Memory B cell (primary cell): ENCODE results near the gene EFCAB7.
"Not testable (repeated sequence)": the region's sequence is repeated elsewhere in the genome, so short reads cannot be mapped to it uniquely, and the experiment has no call there.

Experiments used
- ATAC-seq: fragments of 150-1000 bp; cut with Tn5 transposase; 2 replicates; pipeline ENCODE4 v1.10.0; 2021; ENCODE audit warnings: low read depth, mild to moderate bottlenecking, moderate library complexity
- DNase-seq, 2 donors: peaks; one replicate each; pipeline ENCODE4 v3.0.0; 2022; ENCODE audit warnings: low spot score in 2 of 2
- H3K27ac Mint-ChIP-seq: one replicate; pipeline ENCODE4 v1.8.0; 2022; ENCODE audit warnings: mild to moderate bottlenecking, moderate library complexity, mixed read lengths
- H3K27me3 Mint-ChIP-seq: one replicate; pipeline ENCODE4 v1.8.0; 2022; ENCODE audit warnings: mixed read lengths
- H3K36me3 Mint-ChIP-seq: one replicate; pipeline ENCODE4 v1.8.0; 2022; ENCODE audit warnings: mild to moderate bottlenecking, mixed read lengths
- H3K4me1 Mint-ChIP-seq: one replicate; pipeline ENCODE4 v1.8.0; 2022; ENCODE audit warnings: mixed read lengths
- H3K4me3 Mint-ChIP-seq: one replicate; pipeline ENCODE4 v1.8.0; 2022; ENCODE audit warnings: mild to moderate bottlenecking, moderate library complexity, mixed read lengths
- H3K9me3 Mint-ChIP-seq: one replicate; pipeline ENCODE4 v1.8.0; 2022; ENCODE audit warnings: mixed read lengths

The EFCAB7 gene

DNA sequence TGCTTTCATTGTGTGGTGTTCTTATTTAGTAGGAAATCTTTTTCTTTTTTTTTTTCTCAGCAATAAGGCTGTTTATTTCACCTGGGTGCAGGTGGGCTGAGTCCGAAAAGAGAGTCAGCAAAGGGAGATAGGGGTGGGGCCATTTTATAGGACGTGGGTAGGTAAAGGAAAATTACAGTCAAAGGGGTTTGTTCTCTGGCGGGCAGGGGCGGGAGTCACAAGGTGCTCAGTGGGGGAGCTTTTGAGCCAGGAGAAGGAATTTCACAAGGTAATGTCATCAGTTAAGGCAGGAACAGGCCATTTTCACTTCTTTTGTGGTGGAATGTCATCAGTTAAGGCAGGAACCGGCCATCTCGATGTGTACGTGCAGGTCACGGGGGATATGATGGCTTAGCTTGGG, 49.4 kb downstream of the EFCAB7 start:
- not testable (repeated sequence) for H3K4me3 Mint-ChIP-seq, DNase-seq, ATAC-seq, H3K36me3 Mint-ChIP-seq, H3K27ac Mint-ChIP-seq, H3K27me3 Mint-ChIP-seq, H3K9me3 Mint-ChIP-seq, H3K4me1 Mint-ChIP-seq

DNA sequence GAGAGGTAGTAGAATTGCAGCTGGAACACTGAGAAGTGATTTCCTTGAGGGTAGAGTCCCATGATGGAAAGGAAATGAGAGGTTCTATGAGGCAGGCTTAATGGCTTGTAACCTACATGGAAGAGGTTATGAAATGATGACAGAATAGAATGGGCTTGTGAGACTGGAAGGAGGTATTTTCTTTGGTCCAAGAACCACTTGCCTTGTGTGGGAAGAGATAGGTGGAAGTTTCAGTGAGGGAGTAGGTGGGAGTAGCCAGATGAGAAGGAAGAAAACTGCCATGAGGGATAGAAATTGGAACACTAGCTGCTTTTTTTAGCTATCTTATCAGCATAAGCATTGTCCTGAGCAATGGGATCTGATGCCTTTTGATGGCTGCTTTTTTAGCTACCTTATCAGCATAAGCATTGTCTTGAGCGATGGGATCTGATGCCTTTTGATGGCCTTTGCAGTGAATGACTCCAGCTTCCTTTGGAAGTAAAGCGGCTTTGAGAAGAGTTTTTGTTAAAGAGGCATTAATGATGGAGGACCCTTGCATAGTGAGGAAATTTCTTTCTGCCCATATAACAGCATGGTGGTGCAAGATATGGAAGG, 51.0 kb downstream of the EFCAB7 start:
- H3K27me3 Mint-ChIP-seq, H3K36me3 Mint-ChIP-seq, H3K9me3 Mint-ChIP-seq, H3K27ac Mint-ChIP-seq, H3K4me3 Mint-ChIP-seq, H3K4me1 Mint-ChIP-seq, ATAC-seq, DNase-seq: not testable (repeated sequence)

DNA sequence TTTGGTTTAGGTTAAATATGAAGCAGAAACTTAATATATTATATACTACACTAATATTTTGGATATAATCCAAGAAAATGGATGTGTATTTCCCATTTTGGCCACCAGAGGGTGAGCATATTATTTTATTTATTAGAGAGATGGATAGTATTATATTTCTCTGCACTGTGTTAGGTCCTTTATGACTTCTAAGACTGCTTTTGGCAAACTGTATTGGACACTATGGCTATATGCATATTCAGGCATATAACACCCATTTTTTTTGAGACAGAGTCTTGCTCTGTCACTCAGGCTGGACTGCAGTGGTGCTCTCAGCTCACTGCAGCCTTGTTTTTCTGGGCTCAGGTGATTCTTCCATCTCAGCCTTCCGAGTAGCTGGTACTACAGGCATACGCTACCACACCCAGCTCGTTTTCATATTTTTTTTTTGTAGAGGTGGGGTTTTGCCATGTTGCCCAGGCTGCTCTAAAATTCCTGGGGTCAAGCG, 52.1 kb downstream of the EFCAB7 start:
- no peaks in the 10 kb centered on the region for H3K4me1 Mint-ChIP-seq
- no peak overlapping the region for H3K27ac Mint-ChIP-seq
- no peaks in the 10 kb centered on the region for H3K27me3 Mint-ChIP-seq
- H3K4me3 Mint-ChIP-seq = no peak overlapping the region
- H3K36me3 Mint-ChIP-seq = peaks cover 3% of the 10 kb centered on the region
- ATAC-seq = no peak
- peaks cover 2% of the 10 kb centered on the region for H3K9me3 Mint-ChIP-seq
- peak in 1 of 2 donors; percentile 35 for DNase-seq

DNA sequence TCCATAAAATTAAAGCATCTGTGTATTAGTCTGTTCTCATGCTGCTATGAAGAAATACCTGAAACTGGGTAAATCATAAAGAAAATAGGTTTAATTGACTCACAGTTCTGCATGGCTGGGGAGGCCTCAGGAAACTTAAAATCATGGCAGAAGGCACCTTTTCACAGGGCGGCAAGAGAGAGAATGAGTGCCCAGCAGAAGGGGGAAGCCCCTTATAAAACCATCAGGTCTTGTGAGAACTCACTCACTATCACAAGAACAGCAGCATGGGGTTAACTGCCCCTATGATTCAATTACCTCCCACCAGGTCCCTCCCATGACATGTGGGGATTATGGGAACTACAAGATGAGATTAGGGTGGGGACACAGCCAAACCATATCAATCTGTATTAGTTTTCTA, 63.0 kb downstream of the EFCAB7 start:
- H3K36me3 Mint-ChIP-seq = peaks cover 10% of the 10 kb centered on the region
- DNase-seq, H3K9me3 Mint-ChIP-seq, ATAC-seq, H3K27me3 Mint-ChIP-seq, H3K27ac Mint-ChIP-seq, H3K4me3 Mint-ChIP-seq, H3K4me1 Mint-ChIP-seq: not testable (repeated sequence)

DNA sequence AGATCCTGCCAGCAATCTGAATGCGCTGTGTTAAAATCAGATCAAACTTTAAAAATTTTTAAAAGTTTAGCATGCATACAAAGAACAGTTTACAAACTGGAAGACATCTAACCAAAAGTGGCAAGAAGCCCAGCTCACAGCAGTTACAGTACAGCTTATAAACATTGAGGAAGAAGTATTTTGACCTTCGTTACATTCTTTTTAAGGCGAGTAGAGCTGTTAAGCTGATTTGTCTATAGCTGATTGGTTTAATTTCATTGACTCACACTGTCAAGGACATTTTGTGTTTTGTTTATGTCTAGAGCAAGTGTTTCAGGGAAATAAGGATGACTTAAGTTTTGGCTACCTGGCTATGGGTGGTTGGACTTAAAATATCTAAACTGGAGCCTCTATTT, 66.8 kb downstream of the EFCAB7 start:
- DNase-seq = no peak
- Mint-ChIP-seq H3K9me3 (no peaks in the 10 kb centered on the region), H3K36me3 (no peaks in the 10 kb centered on the region), H3K27me3 (no peaks in the 10 kb centered on the region), H3K27ac (no peak overlapping the region), H3K4me1 (peaks cover 11% of the 10 kb centered on the region), H3K4me3 (no peak overlapping the region)
- no peak for ATAC-seq

DNA sequence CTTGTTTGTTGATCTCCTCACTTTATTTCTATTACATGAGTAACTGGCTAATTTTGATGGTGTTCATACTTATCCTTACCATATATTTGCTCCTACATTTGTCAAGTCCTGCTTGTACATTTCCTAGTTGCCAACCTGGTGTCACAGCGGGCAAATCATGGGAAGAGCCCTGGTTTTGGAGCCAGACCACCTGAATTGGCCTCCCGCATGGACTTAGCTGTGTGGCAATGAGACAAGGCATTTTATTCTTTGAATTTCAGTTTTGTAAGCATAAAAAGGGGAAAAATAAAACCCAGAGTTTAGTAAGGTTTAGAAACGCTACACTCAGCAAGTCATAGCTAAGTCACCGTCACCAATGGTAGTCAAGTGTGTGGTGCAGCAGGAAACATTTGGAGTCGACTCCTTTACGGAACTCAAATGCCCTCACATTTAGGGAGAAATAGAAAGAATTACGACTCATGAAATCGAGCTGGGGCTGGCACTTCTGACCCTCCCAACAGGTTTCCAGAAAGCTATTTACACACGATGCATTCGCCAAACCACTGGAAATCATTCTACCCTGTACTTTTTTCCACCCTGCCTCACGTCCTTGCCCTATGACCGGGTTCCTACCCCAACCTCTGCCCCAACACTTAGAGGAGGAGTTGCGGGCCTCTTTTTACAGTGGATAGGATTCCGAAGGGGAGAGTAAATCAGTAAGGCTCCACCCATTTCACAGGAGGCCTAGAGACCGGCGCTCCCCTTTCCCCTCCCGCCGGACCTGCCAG, 69.4 kb downstream of the EFCAB7 start:
- peaks cover 1% of the 10 kb centered on the region for H3K36me3 Mint-ChIP-seq
- H3K27ac Mint-ChIP-seq = peak overlapping the region; percentile 99
- no peaks in the 10 kb centered on the region for H3K27me3 Mint-ChIP-seq
- DNase-seq = no peak
- peak overlapping the region; percentile 99 for H3K4me3 Mint-ChIP-seq
- no peak for ATAC-seq
- no peaks in the 10 kb centered on the region for H3K9me3 Mint-ChIP-seq
- peaks cover 17% of the 10 kb centered on the region for H3K4me1 Mint-ChIP-seq

DNA sequence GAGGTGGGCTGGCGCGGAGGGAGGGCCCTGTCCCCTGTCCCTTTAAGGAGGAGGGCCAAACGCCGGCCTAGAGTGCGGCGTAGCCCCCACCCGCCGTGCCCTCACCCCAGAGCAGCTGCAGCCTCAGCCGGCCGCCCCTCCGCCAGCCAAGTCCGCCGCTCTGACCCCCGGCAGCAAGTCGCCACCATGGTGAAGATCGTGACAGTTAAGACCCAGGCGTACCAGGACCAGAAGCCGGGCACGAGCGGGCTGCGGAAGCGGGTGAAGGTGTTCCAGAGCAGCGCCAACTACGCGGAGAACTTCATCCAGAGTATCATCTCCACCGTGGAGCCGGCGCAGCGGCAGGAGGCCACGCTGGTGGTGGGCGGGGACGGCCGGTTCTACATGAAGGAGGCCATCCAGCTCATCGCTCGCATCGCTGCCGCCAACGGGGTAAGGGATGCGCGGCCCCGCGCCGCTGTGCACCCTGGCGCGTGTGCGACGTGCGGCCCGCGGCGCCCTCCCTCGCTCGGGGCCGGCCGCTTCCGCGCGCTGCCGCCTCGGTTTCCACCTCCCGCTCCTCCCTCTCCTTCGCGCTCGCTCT, 70.1 kb downstream of the EFCAB7 start, which contains the start of gene PGM1:
PGM1 (plus strand) TSS at position 109 of the 583 bp plus-strand sequence; CDS start at position 187, 78 bp downstream.
- Mint-ChIP-seq H3K9me3 (no peaks in the 10 kb centered on the region), H3K27me3 (no peaks in the 10 kb centered on the region), H3K36me3 (peaks cover 1% of the 10 kb centered on the region), H3K4me3 (peak within 1 kb of the TSS; percentile 99), H3K4me1 (peaks cover 17% of the 10 kb centered on the region), H3K27ac (peak within 1 kb of the TSS; percentile 99)
- peak; percentile 76 for ATAC-seq
- DNase-seq = peak; percentile 49 to 70

DNA sequence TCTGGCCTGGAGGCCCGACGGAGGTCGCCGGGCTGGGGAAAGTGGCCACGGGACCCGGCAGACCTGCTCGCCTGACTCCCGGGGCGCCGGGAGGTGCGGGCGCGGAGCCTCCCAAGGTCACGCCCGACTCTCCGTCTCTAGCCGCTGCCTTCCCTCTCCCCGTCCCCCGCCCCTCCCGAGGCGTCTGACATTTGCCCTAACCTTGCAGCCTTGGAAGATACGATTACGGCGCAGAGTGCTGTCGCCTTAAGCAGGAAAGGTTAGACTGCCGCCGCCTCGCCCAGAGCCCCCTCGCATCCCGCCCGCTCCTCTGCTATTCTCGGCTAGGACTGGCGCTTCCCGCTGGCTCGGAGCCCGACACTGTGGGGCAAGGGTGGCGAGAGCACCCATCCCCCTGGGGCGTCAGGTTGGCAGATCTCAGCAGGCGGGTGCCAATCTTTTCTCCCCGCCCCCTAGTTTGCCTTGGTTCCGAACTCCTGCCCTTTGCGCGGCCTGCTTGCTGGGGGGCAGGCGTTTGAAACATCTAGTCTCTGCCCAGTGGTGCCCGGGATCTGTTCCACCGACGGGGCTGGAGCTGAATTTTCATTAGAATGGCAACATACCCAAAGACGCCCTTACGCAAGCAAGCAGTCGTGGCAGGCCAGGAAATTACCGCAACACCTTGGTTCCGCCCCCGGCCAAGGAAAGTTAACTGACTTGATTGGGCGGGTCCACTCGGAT, 70.7 kb downstream of the EFCAB7 start:
- H3K36me3 Mint-ChIP-seq = peaks cover 1% of the 10 kb centered on the region
- ATAC-seq = peak; percentile 62
- H3K4me1 Mint-ChIP-seq = peaks cover 15% of the 10 kb centered on the region
- H3K9me3 Mint-ChIP-seq = no peaks in the 10 kb centered on the region
- peak; percentile 63 to 71 for DNase-seq
- no peaks in the 10 kb centered on the region for H3K27me3 Mint-ChIP-seq
- H3K4me3 Mint-ChIP-seq = peak overlapping the region; percentile 99
- H3K27ac Mint-ChIP-seq = peak overlapping the region; percentile 99

DNA sequence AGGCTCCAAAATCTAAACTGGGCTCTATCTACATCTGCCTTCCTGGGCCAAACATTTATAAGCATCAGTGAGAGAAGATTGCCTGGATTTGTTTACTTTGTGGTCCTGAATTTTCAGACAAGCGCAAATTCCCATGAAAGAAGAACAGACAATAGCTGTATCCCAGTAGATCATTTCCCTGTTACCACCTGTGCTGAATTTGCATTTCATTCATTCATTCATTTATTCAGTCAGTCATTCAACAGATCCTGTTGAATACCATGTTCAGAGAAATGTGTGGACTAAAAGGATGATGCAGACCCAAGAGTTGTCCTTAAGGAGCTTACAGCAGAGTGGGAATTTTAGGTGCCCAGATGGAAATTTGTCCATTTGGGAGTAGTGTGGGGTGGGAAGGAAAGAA, 72.1 kb downstream of the EFCAB7 start:
- H3K9me3 Mint-ChIP-seq = no peaks in the 10 kb centered on the region
- H3K4me1 Mint-ChIP-seq = peaks cover 18% of the 10 kb centered on the region
- H3K36me3 Mint-ChIP-seq = peaks cover 4% of the 10 kb centered on the region
- DNase-seq (no peak), ATAC-seq (no peak)
- H3K4me3 Mint-ChIP-seq = no peak overlapping the region
- no peak overlapping the region for H3K27ac Mint-ChIP-seq
- H3K27me3 Mint-ChIP-seq = no peaks in the 10 kb centered on the region

DNA sequence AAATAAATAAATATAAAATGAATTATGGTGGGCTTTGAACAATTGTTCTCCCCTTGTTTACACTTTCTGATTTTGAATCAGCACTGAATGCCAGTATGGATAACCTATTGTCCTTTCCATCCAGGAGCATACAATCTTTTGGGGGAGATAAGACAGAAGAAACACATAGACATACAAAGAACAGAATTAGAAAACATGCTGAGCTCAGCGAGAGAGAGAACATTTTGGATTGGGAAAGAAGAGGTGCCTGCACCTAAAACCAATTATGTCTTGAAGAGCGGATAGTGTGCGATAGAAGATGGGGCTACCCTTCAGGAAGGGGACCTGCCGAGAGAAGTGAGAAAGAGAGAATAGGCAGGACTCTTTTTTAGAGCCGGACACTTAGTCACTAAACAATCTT, 76.5 kb downstream of the EFCAB7 start:
- Mint-ChIP-seq H3K9me3 (no peaks in the 10 kb centered on the region), H3K27ac (no peak overlapping the region), H3K4me1 (peaks cover 15% of the 10 kb centered on the region), H3K36me3 (peaks cover 8% of the 10 kb centered on the region), H3K4me3 (no peak overlapping the region), H3K27me3 (no peaks in the 10 kb centered on the region)
- no peak for ATAC-seq
- DNase-seq = no peak

DNA sequence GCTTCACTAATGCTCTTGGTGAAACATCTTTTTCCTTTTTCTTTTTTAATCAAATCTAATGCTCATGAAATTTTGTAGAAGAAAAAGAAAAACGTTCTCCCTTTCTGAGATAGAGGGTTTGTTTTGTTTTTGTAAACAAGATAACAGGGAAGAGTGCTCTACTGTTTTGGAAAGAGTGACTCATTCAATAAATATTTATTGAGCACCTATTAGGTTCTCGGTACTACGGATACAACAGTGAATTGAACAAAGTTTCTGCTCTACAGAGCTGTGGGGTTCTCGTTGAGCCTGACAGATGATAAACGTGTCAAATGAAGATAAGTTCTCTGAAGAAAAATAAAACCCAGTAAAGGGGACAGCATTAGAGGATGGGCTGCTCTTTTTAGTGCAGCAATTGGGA, 76.9 kb downstream of the EFCAB7 start:
- Mint-ChIP-seq H3K4me3 (no peak overlapping the region), H3K4me1 (peaks cover 15% of the 10 kb centered on the region), H3K27ac (no peak overlapping the region), H3K27me3 (no peaks in the 10 kb centered on the region), H3K36me3 (peaks cover 8% of the 10 kb centered on the region), H3K9me3 (no peaks in the 10 kb centered on the region)
- no peak for DNase-seq
- no peak for ATAC-seq

DNA sequence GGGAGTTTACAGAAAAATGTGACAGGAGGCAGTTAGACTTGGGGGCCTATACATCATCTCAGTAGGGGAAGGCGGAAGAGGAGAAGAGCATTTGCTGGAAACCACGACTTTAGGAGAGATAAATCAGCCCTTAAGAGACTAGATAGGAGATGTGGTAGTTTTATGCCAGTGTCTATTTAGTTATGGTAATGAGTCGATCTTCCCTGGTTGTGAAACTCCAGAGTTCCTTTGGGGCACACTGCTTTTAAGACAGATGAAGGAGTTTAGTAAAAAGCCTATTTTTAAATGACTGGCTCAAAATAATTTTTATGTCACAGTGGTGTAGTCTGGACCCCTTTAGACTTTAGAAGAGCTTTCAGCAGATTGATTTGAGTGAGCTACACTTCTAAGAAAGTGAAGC, 77.7 kb downstream of the EFCAB7 start:
- Mint-ChIP-seq H3K4me1 (peaks cover 8% of the 10 kb centered on the region), H3K9me3 (no peaks in the 10 kb centered on the region), H3K4me3 (no peak overlapping the region), H3K27me3 (no peaks in the 10 kb centered on the region), H3K36me3 (peaks cover 8% of the 10 kb centered on the region), H3K27ac (no peak overlapping the region)
- DNase-seq = no peak
- no peak for ATAC-seq

DNA sequence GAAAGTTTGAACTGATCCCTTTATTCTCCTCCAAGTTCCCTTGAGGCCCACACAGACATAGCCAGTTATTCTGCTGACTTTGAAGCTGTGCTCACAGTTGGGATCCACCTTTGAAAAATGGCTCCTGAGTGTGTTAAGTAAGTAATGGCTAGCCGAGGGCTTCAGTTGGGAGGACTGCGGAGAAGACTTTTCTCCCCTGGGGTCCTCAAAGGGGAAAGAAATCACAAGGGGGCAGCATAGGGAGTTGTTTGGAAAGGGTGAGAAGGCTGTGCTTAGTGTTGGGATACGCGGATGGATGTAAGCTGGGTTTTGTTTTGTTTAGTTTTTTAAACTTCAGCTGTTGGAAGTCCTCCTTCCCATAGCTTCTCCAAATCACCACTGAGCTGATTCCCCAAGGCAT, 78.1 kb downstream of the EFCAB7 start:
- Mint-ChIP-seq H3K27ac (no peak overlapping the region), H3K27me3 (no peaks in the 10 kb centered on the region), H3K4me1 (peaks cover 8% of the 10 kb centered on the region), H3K9me3 (no peaks in the 10 kb centered on the region), H3K36me3 (peaks cover 7% of the 10 kb centered on the region), H3K4me3 (no peak overlapping the region)
- ATAC-seq (no peak), DNase-seq (no peak)

DNA sequence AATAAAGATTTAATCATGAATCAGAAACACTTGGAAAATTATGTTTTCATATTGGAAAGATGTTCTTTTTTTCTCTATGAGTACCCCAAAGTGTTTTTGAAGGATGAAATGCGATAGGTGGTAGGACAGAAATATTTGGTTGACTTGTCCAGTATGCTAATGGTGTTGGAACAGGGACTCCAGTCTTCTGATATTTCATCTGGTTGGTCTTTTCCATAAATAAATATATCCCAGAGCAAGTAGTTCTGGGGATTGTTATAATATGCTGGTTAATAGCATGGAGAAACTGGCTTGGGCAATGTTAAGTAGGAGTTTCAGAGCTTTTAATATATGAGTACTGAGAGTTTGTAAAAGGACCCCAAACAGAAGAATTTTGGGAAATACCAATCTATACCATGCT, 78.6 kb downstream of the EFCAB7 start:
- H3K36me3 Mint-ChIP-seq = peaks cover 7% of the 10 kb centered on the region
- H3K4me1 Mint-ChIP-seq = peaks cover 8% of the 10 kb centered on the region
- H3K27me3 Mint-ChIP-seq = no peaks in the 10 kb centered on the region
- no peaks in the 10 kb centered on the region for H3K9me3 Mint-ChIP-seq
- ATAC-seq = no peak
- DNase-seq = no peak
- no peak overlapping the region for H3K27ac Mint-ChIP-seq
- no peak overlapping the region for H3K4me3 Mint-ChIP-seq
